Embryonic facial prominence (tissue), 1 donor: ENCODE results near the gene PDPN.
"Not testable (repeated sequence)": the region's sequence is repeated elsewhere in the genome, so short reads cannot be mapped to it uniquely, and the experiment has no call there.

Source experiments
- DNase-seq: peaks from one replicate; pipeline ENCODE4 v3.0.0-alpha.2; 2016; ENCODE audit errors: extremely low spot score

The PDPN gene

GRCh38 chr1:13583595-13583965 is at the start of gene PDPN:
TSS of gene PDPN (plus strand) at chr1:13583832. CDS start at chr1:13584034, 202 bp downstream.
- peak; percentile 18 for DNase-seq

- no peak for DNase-seq
Observed at GRCh38 chr1:13535227-13535626, 48.4 kb upstream of the PDPN start.

- no peak for DNase-seq
Observed at GRCh38 chr1:13536571-13536970, 47.1 kb upstream of the PDPN start.

- DNase-seq: no peak
Observed at GRCh38 chr1:13538832-13539231, 44.8 kb upstream of the PDPN start.

- no peak for DNase-seq
Observed at GRCh38 chr1:13539683-13540082, 43.9 kb upstream of the PDPN start.

- DNase-seq: no peak
Observed at GRCh38 chr1:13540866-13541265, 42.8 kb upstream of the PDPN start.

- DNase-seq: no peak
Observed at GRCh38 chr1:13541435-13542215, 42.0 kb upstream of the PDPN start.

GRCh38 chr1:13543451-13544220 is 40.0 kb upstream of the PDPN start:
- no peak for DNase-seq

GRCh38 chr1:13544221-13544556 is 39.4 kb upstream of the PDPN start:
- DNase-seq: no peak

GRCh38 chr1:13546791-13547190 is 36.8 kb upstream of the PDPN start:
- DNase-seq: no peak

- no peak for DNase-seq
Observed at GRCh38 chr1:13548281-13548680, 35.4 kb upstream of the PDPN start.

GRCh38 chr1:13549021-13549420 is 34.6 kb upstream of the PDPN start:
- no peak for DNase-seq

GRCh38 chr1:13549521-13549920 is 34.1 kb upstream of the PDPN start:
- no peak for DNase-seq

- DNase-seq: peak; percentile 13
Observed at GRCh38 chr1:13550663-13551062, 33.0 kb upstream of the PDPN start.

- no peak for DNase-seq
Observed at GRCh38 chr1:13554798-13555197, 28.8 kb upstream of the PDPN start.

GRCh38 chr1:13556224-13556764 is 27.3 kb upstream of the PDPN start:
- DNase-seq: no peak

GRCh38 chr1:13560541-13560940 is 23.1 kb upstream of the PDPN start:
- DNase-seq: no peak

GRCh38 chr1:13562981-13563380 is 20.7 kb upstream of the PDPN start:
- DNase-seq: not testable (repeated sequence)

- no peak for DNase-seq
Observed at GRCh38 chr1:13564073-13564472, 19.6 kb upstream of the PDPN start.

- DNase-seq: not testable (repeated sequence)
Observed at GRCh38 chr1:13570435-13570834, 13.2 kb upstream of the PDPN start.

- no peak for DNase-seq
Observed at GRCh38 chr1:13570924-13571323, 12.7 kb upstream of the PDPN start.

GRCh38 chr1:13573586-13573985 is 10.0 kb upstream of the PDPN start:
- no peak for DNase-seq

GRCh38 chr1:13576926-13577325 is 6.7 kb upstream of the PDPN start:
- DNase-seq: no peak
